HG02981 (cell line): ENCODE measurements around the gene CHCT1.

ENCODE experiments used
- ATAC-seq: cut with Tn5 transposase; IDR thresholded peaks from one replicate; pipeline ENCODE4 v1.9.1; 2021; ENCODE audit warnings: mild to moderate bottlenecking, moderate library complexity; ENCODE audit not compliant: unreplicated experiment

CHCT1 gene

GRCh38 chr17:60439501-60439900 is 17.2 kb downstream of the CHCT1 start:
- no peak for ATAC-seq

- no peak for ATAC-seq
Measured at GRCh38 chr17:60442271-60443173, 20.2 kb downstream of the CHCT1 start.

- no peak for ATAC-seq
Measured at GRCh38 chr17:60443713-60444112, 21.4 kb downstream of the CHCT1 start.

GRCh38 chr17:60445144-60445543 is 22.9 kb downstream of the CHCT1 start:
- no peak for ATAC-seq

- ATAC-seq = no peak
Measured at GRCh38 chr17:60447375-60447774, 25.1 kb downstream of the CHCT1 start.

GRCh38 chr17:60451071-60451470 is 28.8 kb downstream of the CHCT1 start:
- ATAC-seq = no peak

GRCh38 chr17:60451965-60452364 is 29.7 kb downstream of the CHCT1 start:
- no peak for ATAC-seq

- no peak for ATAC-seq
Measured at GRCh38 chr17:60455378-60455777, 33.1 kb downstream of the CHCT1 start.

- no peak for ATAC-seq
Measured at GRCh38 chr17:60457148-60457547, 34.9 kb downstream of the CHCT1 start.

- no peak for ATAC-seq
Measured at GRCh38 chr17:60461584-60461983, 39.3 kb downstream of the CHCT1 start.

- ATAC-seq = no peak
Measured at GRCh38 chr17:60463157-60463835, 41.0 kb downstream of the CHCT1 start.

GRCh38 chr17:60464343-60464742 is 42.1 kb downstream of the CHCT1 start:
- no peak for ATAC-seq

GRCh38 chr17:60468371-60468770 is 46.1 kb downstream of the CHCT1 start:
- no peak for ATAC-seq

GRCh38 chr17:60471451-60471850 is 49.2 kb downstream of the CHCT1 start:
- no peak for ATAC-seq

- no peak for ATAC-seq
Measured at GRCh38 chr17:60472449-60472848, 50.2 kb downstream of the CHCT1 start.

- ATAC-seq = no peak
Measured at GRCh38 chr17:60473788-60474187, 51.5 kb downstream of the CHCT1 start.
